SK-N-SH treated with all-trans-retinoic acid at 6 μM for 48 hours (cell line): ENCODE measurements around the gene DHRS1.
A peak's percentile ranks its signal among the peaks of the same experiment; 100 is the strongest.

Experiments used
- ATAC-seq: fragments of 200-7000 bp; cut with Tn5 transposase; 3 replicates; pipeline ENCODE4 v1.9.1; 2020; ENCODE audit warnings: mild to moderate bottlenecking, moderate library complexity
- ARNTL ChIP-seq: fragments of 450-650 bp; formaldehyde crosslinking; IDR thresholded peaks from 2 replicates; pipeline ENCODE4 v1.5.0; 2020; ENCODE audit warnings: low read depth, mild to moderate bottlenecking, moderate library complexity, borderline replicate concordance
- BACH2 ChIP-seq: fragments of 250-450 bp; sonication (Bioruptor Pico); IDR thresholded peaks from 2 replicates; pipeline ENCODE4 v1.9.0; 2021; ENCODE audit warnings: mild to moderate bottlenecking, borderline replicate concordance
- ESRRG ChIP-seq: fragments of 250-450 bp; sonication (Bioruptor Pico); IDR thresholded peaks from 2 replicates; pipeline ENCODE4 v1.6.1; 2021; ENCODE audit warnings: mild to moderate bottlenecking
- GLIS3 ChIP-seq: fragments of 250-450 bp; sonication (Bioruptor Pico); IDR thresholded peaks from 2 replicates; pipeline ENCODE4 v1.5.0; 2020; ENCODE audit warnings: mild to moderate bottlenecking, moderate library complexity
- ISL1 ChIP-seq: fragments of 250-450 bp; sonication (Bioruptor Pico); IDR thresholded peaks from 2 replicates; pipeline ENCODE4 v2.1.2; 2022; ENCODE audit warnings: mild to moderate bottlenecking, moderate library complexity
- OSR1 ChIP-seq: fragments of 250-450 bp; sonication (Bioruptor Pico); IDR thresholded peaks from 2 replicates; pipeline ENCODE4 v1.8.0; 2022; ENCODE audit warnings: moderate library complexity, mild to moderate bottlenecking, inconsistent platforms
- PATZ1 ChIP-seq: fragments of 250-450 bp; sonication (Bioruptor Pico); IDR thresholded peaks from 2 replicates; pipeline ENCODE4 v1.8.0; 2020; ENCODE audit warnings: mild to moderate bottlenecking, moderate library complexity, borderline replicate concordance
- POU6F1 ChIP-seq: fragments of 250-450 bp; sonication (Bioruptor Pico); IDR thresholded peaks from 2 replicates; pipeline ENCODE4 v1.8.0; 2021; ENCODE audit warnings: low read depth, mild to moderate bottlenecking, moderate library complexity, borderline replicate concordance
- RARB ChIP-seq: fragments of 250-450 bp; sonication (Bioruptor Pico); IDR thresholded peaks from 2 replicates; pipeline ENCODE4 v1.8.0; 2021; ENCODE audit warnings: mild to moderate bottlenecking, moderate library complexity
- SNAI2 ChIP-seq: fragments of 250-450 bp; sonication (Bioruptor Pico); IDR thresholded peaks from 2 replicates; pipeline ENCODE4 v1.5.0; 2020; ENCODE audit warnings: mild to moderate bottlenecking, moderate library complexity
- TOX ChIP-seq: fragments of 250-450 bp; sonication (Bioruptor Pico); IDR thresholded peaks from 2 replicates; pipeline ENCODE4 v1.8.0; 2021; ENCODE audit warnings: mild to moderate bottlenecking, moderate library complexity, borderline replicate concordance
- ZC3H10 ChIP-seq: fragments of 250-450 bp; sonication (Bioruptor Pico); IDR thresholded peaks from 2 replicates; pipeline ENCODE4 v1.5.1; 2021; ENCODE audit warnings: mild to moderate bottlenecking, moderate library complexity
- ZFP3 ChIP-seq: fragments of 250-450 bp; sonication (Bioruptor Pico); IDR thresholded peaks from 2 replicates; pipeline ENCODE4 v1.5.0; 2020; ENCODE audit warnings: mild to moderate bottlenecking, moderate library complexity
- ZFP30 ChIP-seq: fragments of 450-650 bp; formaldehyde crosslinking; IDR thresholded peaks from 2 replicates; pipeline ENCODE4 v1.5.0; 2022; ENCODE audit warnings: mild to moderate bottlenecking, moderate library complexity
- ZNF70 ChIP-seq: fragments of 450-650 bp; formaldehyde crosslinking; IDR thresholded peaks from 2 replicates; pipeline ENCODE4 v1.5.0; 2020; ENCODE audit warnings: mild to moderate bottlenecking, moderate library complexity
- ZNF8 ChIP-seq: fragments of 450-650 bp; formaldehyde crosslinking; IDR thresholded peaks from 2 replicates; pipeline ENCODE4 v1.5.0; 2020; ENCODE audit warnings: mild to moderate bottlenecking, moderate library complexity
- TF ChIP-seq, protein P1 (sequence below): fragments of 250-450 bp; sonication (Bioruptor Pico); IDR thresholded peaks from 2 replicates; pipeline ENCODE4 v1.5.0; 2020; ENCODE audit warnings: mild to moderate bottlenecking, moderate library complexity
- TF ChIP-seq, protein P2 (sequence below): fragments of 250-450 bp; sonication (Bioruptor Pico); IDR thresholded peaks from 2 replicates; pipeline ENCODE4 v1.5.1; 2021; ENCODE audit warnings: mild to moderate bottlenecking, moderate library complexity

Gene DHRS1

GRCh38 chr14:24260026-24260779, 39.4 kb downstream of the DHRS1 start:
- TF ChIP-seq SNAI2 (no peak), ISL1 (CRISPR knock-in tag) (no peak), ZNF8 (no peak), TOX (CRISPR knock-in tag) (no peak), GLIS3 (CRISPR knock-in tag) (no peak), PATZ1 (CRISPR knock-in tag) (no peak), ZC3H10 (CRISPR knock-in tag) (no peak), ESRRG (CRISPR knock-in tag) (no peak), ZNF70 (CRISPR knock-in tag) (no peak)
- ATAC-seq, result no peak

DNA sequence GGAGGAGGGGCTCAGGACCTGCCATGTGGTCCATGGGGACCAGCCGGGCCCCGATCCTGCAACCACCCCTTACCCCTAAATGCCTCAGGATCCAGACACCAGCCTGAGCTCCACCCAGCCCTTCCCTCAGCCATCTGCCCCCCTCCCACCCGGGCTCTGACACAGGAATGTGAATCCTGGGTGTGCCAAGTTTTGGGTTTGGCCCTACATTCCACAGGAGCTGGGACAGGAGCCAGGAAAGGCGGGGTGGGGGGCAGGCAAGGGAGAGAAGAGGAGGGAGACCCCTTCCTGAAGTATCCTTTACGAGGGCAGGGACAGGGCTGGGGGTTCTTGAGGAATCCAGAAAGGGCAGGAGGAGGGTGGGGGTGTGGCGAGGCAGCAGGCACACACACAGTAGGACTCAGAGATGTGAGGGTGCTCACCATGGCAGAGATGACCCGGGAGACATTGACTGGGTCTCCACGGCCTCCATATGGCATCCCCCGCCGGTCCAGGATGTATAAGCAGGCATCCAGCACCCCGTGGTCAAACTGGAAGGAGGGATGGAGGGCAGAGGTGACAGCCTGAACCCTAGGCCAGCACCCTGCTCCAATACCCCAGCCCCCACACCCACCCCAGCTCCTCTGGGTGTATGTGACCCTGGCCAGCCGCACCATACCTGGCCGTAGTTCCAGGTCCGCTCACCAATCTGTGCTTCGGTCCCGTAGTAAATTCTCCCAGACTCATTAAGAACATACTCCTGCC, 40.1 kb downstream of the DHRS1 start:
- ATAC-seq, result peak; percentile 56
- TF ChIP-seq SNAI2 (no peak), ISL1 (CRISPR knock-in tag) (no peak), ZFP3 (CRISPR knock-in tag) (no peak), TOX (CRISPR knock-in tag) (no peak), OSR1 (CRISPR knock-in tag) (no peak), ESRRG (CRISPR knock-in tag) (no peak), PATZ1 (CRISPR knock-in tag) (no peak), POU6F1 (CRISPR knock-in tag) (no peak), BACH2 (CRISPR knock-in tag) (no peak), GLIS3 (CRISPR knock-in tag) (no peak), ZNF70 (CRISPR knock-in tag) (no peak), ZNF8 (no peak)
- TF ChIP-seq, protein P1, sequence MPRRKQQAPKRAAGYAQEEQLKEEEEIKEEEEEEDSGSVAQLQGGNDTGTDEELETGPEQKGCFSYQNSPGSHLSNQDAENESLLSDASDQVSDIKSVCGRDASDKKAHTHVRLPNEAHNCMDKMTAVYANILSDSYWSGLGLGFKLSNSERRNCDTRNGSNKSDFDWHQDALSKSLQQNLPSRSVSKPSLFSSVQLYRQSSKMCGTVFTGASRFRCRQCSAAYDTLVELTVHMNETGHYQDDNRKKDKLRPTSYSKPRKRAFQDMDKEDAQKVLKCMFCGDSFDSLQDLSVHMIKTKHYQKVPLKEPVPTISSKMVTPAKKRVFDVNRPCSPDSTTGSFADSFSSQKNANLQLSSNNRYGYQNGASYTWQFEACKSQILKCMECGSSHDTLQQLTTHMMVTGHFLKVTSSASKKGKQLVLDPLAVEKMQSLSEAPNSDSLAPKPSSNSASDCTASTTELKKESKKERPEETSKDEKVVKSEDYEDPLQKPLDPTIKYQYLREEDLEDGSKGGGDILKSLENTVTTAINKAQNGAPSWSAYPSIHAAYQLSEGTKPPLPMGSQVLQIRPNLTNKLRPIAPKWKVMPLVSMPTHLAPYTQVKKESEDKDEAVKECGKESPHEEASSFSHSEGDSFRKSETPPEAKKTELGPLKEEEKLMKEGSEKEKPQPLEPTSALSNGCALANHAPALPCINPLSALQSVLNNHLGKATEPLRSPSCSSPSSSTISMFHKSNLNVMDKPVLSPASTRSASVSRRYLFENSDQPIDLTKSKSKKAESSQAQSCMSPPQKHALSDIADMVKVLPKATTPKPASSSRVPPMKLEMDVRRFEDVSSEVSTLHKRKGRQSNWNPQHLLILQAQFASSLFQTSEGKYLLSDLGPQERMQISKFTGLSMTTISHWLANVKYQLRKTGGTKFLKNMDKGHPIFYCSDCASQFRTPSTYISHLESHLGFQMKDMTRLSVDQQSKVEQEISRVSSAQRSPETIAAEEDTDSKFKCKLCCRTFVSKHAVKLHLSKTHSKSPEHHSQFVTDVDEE, result no peak
- TF ChIP-seq, protein P2, sequence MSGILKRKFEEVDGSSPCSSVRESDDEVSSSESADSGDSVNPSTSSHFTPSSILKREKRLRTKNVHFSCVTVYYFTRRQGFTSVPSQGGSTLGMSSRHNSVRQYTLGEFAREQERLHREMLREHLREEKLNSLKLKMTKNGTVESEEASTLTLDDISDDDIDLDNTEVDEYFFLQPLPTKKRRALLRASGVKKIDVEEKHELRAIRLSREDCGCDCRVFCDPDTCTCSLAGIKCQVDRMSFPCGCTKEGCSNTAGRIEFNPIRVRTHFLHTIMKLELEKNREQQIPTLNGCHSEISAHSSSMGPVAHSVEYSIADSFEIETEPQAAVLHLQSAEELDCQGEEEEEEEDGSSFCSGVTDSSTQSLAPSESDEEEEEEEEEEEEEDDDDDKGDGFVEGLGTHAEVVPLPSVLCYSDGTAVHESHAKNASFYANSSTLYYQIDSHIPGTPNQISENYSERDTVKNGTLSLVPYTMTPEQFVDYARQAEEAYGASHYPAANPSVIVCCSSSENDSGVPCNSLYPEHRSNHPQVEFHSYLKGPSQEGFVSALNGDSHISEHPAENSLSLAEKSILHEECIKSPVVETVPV (CRISPR knock-in tag), result no peak

- no peak for ATAC-seq
- TF ChIP-seq ARNTL (CRISPR knock-in tag) (no peak), ZFP30 (CRISPR knock-in tag) (no peak), ZC3H10 (CRISPR knock-in tag) (no peak), SNAI2 (no peak), RARB (CRISPR knock-in tag) (no peak), GLIS3 (CRISPR knock-in tag) (no peak), ZNF70 (CRISPR knock-in tag) (no peak), BACH2 (CRISPR knock-in tag) (no peak), ISL1 (CRISPR knock-in tag) (no peak)
Observed at GRCh38 chr14:24258548-24259265, 40.9 kb downstream of the DHRS1 start.
